Left forelimb (tissue), 1 donor: ENCODE data around the gene POLR3B.

Source experiments
- DNase-seq: peaks from one replicate; pipeline ENCODE4 v3.0.0-alpha.2; 2018; ENCODE audit warnings: low spot score

POLR3B gene

DNA sequence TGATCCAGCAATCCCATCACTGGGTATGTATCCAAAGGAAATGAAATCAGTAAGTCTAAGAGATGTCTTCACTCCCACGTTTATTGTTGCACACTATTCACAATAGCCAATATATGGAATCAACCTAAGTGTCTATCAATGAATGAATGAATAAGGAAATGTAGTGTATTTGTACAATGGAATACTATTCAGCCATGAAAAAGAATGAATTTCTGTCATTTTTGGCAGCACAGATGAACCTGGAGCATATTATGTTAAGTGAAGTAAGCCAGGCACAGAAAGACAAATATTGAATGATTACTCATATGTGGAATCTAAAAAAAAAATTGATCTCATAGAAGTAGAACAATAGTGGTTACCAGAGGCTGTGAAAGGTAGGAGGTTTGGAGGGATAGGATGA, 194.7 kb downstream of the POLR3B start:
- no peak for DNase-seq
